ACC112 (cell line): Measurements from ENCODE around the gene JAK1.

Source experiments
- H2AFZ ChIP-seq: fragments of 200-600 bp; sonication (generic); one replicate; pipeline ENCODE4 v1.6.0; 2017; ENCODE audit warnings: antibody characterized with exemption, low read length; ENCODE audit not compliant: unreplicated experiment
- H3K27ac ChIP-seq: fragments of 200-600 bp; sonication (generic); 2 replicates; pipeline ENCODE4 v1.5.1; 2014; ENCODE audit warnings: low read depth, mild to moderate bottlenecking, antibody characterized with exemption, low read length, moderate library complexity
- H3K27me3 ChIP-seq: fragments of 200-600 bp; sonication (generic); 2 replicates; pipeline ENCODE4 v1.6.1; 2014; ENCODE audit warnings: mild to moderate bottlenecking, antibody characterized with exemption, low read length, moderate library complexity, mixed read lengths; ENCODE audit not compliant: insufficient read depth
- H3K36me3 ChIP-seq: fragments of 200-600 bp; sonication (generic); 2 replicates; pipeline ENCODE4 v1.6.1; 2016; ENCODE audit warnings: mild to moderate bottlenecking, antibody characterized with exemption, low read length, moderate library complexity, mixed read lengths; ENCODE audit not compliant: insufficient read depth
- H3K4me1 ChIP-seq: fragments of 200-600 bp; sonication (generic); one replicate; pipeline ENCODE4 v1.6.1; 2016; ENCODE audit warnings: low read length, mixed read lengths; ENCODE audit not compliant: insufficient read depth, unreplicated experiment, control insufficient read depth
- H3K4me3 ChIP-seq: fragments of 200-600 bp; sonication (generic); 2 replicates; pipeline ENCODE4 v1.5.1; 2014; ENCODE audit warnings: mild to moderate bottlenecking, low read depth, low read length
- H3K79me2 ChIP-seq: fragments of 200-600 bp; sonication (generic); one replicate; pipeline ENCODE4 v1.6.0; 2016; ENCODE audit warnings: low read length; ENCODE audit not compliant: control insufficient read depth, unreplicated experiment, insufficient read depth

The JAK1 gene

DNA sequence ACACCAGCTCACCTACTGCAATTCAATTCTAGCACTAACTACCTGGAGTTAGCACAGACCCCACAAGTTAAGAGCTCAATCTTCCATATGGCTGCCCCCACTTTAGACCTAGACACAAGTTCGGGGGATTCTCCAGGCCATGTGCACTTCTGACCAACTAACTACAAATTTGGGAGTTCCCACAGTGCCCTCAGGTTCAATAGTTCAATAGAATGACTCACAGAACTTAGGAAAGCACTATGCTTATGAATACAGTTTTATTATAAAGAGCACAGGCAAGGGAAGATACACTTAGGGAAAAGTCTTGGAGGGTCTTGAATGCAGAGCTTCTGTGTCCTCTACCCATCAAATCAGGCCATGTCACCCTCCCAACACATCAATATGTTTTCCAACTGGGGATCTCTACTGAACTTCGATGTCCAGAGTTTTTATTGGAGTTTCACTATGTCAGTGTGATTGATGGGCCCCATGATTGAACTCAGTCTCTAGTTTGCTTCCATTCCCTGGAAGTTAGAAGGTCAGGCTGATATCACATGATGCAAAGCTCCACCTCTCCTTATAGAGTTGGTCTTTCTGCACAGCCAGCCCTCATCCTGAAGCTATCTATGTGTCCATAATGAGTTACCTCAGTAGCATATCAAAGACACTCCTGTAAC, 175.4 kb downstream of the JAK1 start:
- no peak overlapping the region for H3K4me3 ChIP-seq
- H3K4me1 ChIP-seq: no peaks in the 10 kb centered on the region
- H3K27me3 ChIP-seq: no peaks in the 10 kb centered on the region
- H2AFZ ChIP-seq: no peak overlapping the region
- no peaks in the 10 kb centered on the region for H3K79me2 ChIP-seq
- 0 out of 2 replicates have a peak, but pooled peaks cover 5% of the 10 kb centered on the region for H3K36me3 ChIP-seq
- no peak overlapping the region for H3K27ac ChIP-seq
